ENCODE data around the gene CWC25.

Gene CWC25

GRCh38 chr17:38870259-38871165, 45.4 kb upstream of the CWC25 start:
- DNase-seq (ENCODE audit: insufficient read length, low spot score), result peak; percentile 49
- FAIRE-seq, result no peak

GRCh38 chr17:38869526-38870258, 44.6 kb upstream of the CWC25 start, which contains the start of gene LASP1:
TSS of gene LASP1 (plus strand) at chr17:38870058. CDS start at chr17:38870190, 132 bp downstream.
- FAIRE-seq, result no peak
- DNase-seq (ENCODE audit: insufficient read length, low spot score), result peak; percentile 93
- TF ChIP-seq, protein P1, sequence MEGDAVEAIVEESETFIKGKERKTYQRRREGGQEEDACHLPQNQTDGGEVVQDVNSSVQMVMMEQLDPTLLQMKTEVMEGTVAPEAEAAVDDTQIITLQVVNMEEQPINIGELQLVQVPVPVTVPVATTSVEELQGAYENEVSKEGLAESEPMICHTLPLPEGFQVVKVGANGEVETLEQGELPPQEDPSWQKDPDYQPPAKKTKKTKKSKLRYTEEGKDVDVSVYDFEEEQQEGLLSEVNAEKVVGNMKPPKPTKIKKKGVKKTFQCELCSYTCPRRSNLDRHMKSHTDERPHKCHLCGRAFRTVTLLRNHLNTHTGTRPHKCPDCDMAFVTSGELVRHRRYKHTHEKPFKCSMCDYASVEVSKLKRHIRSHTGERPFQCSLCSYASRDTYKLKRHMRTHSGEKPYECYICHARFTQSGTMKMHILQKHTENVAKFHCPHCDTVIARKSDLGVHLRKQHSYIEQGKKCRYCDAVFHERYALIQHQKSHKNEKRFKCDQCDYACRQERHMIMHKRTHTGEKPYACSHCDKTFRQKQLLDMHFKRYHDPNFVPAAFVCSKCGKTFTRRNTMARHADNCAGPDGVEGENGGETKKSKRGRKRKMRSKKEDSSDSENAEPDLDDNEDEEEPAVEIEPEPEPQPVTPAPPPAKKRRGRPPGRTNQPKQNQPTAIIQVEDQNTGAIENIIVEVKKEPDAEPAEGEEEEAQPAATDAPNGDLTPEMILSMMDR (IDR thresholded peaks at IDR 0.05; ENCODE audit: insufficient read depth, missing control alignments), result no peak

More at GRCh38 chr17:38870259-38871165, 45.4 kb upstream of the CWC25 start:
- TF ChIP-seq, protein P1 (IDR thresholded peaks at IDR 0.05; ENCODE audit: insufficient read depth, missing control alignments), result no peak

GRCh38 chr17:38868817-38869525, 43.9 kb upstream of the CWC25 start:
- no peak for FAIRE-seq

GRCh38 chr17:38867968-38868816, 43.1 kb upstream of the CWC25 start:
- DNase-seq (ENCODE audit: insufficient read length, low spot score), result no peak
- TF ChIP-seq, protein P1 (IDR thresholded peaks at IDR 0.05; ENCODE audit: insufficient read depth, missing control alignments), result no peak
- FAIRE-seq, result no peak

More at GRCh38 chr17:38868817-38869525, 43.9 kb upstream of the CWC25 start:
- TF ChIP-seq, protein P1 (IDR thresholded peaks at IDR 0.05; ENCODE audit: insufficient read depth, missing control alignments), result peak; percentile 69
- DNase-seq (ENCODE audit: insufficient read length, low spot score), result peak; percentile 57

- no peak for FAIRE-seq
- no peak for DNase-seq (ENCODE audit: insufficient read length, low spot score)
Measured at GRCh38 chr17:38867179-38867967, 42.3 kb upstream of the CWC25 start.

More at GRCh38 chr17:38867179-38867967, 42.3 kb upstream of the CWC25 start:
- TF ChIP-seq, protein P1 (IDR thresholded peaks at IDR 0.05; ENCODE audit: insufficient read depth, missing control alignments), result peak; percentile 27
